SK-N-SH (cell line): ENCODE results near the gene TBC1D16. TPM values are rescaled to one million over a fixed set of nuclear protein-coding genes. Genes with fewer than 3 reads are reported as not detected.

Source experiments
- CTCF ChIA-PET: fragments of 300-600, 350-600 bp; formaldehyde crosslinking; extraction: SDS; loops from one replicate; lab custom pipeline; 2021; lab: Yijun Ruan, JAX
- POLR2A ChIA-PET: fragments of 350-600 bp; sonication (Branson Sonifier 250); formaldehyde crosslinking; extraction: SDS; loops from one replicate; lab custom pipeline; 2020; ENCODE audit warnings: antibody characterized with exemption, inconsistent platforms; lab: Yijun Ruan, JAX
- DNase-seq: peaks from one replicate; pipeline ENCODE4 v3.0.0; 2012
- H2AFZ ChIP-seq: fragments of 200-600 bp; sonication (generic); 2 replicates; pipeline ENCODE4 v1.8.1; 2016; ENCODE audit warnings: antibody characterized with exemption, mild to moderate bottlenecking, low read depth
- H3F3A ChIP-seq: fragments of 200-600 bp; sonication (generic); replicated peaks from 2 replicates; pipeline ENCODE3; 2016; ENCODE audit warnings: antibody characterized with exemption, mild to moderate bottlenecking; ENCODE audit not compliant: insufficient read depth
- H3K27ac ChIP-seq, 2 experiments: fragments of 200-500 bp in 1 of 2; fragments of 200-600 bp in 1 of 2; sonication (Bioruptor generic) in 1 of 2; sonication (generic), shearing (Covaris generic) in 1 of 2; 2 replicates each; pipeline versions ENCODE4 v1.5.1 to v1.6.1; 2014 to 2016; ENCODE audit warnings: low read depth in 2 of 2, inconsistent platforms in 1 of 2, low read length in 1 of 2, mild to moderate bottlenecking in 1 of 2, mixed read lengths in 1 of 2
- H3K27me3 ChIP-seq: fragments of 200-600 bp; sonication (generic), shearing (Covaris generic); 2 replicates; pipeline ENCODE4 v1.6.1; 2016; ENCODE audit warnings: mixed run types; ENCODE audit not compliant: insufficient read depth
- H3K36me3 ChIP-seq, 2 experiments: fragments of 200-500 bp in 1 of 2; fragments of 200-600 bp in 1 of 2; sonication (Bioruptor generic) in 1 of 2; sonication (generic) in 1 of 2; replicated peaks in 1 of 2; 2 replicates each; pipeline versions ENCODE3 to v1.5.1; 2014 to 2016; ENCODE audit warnings: low read length in 1 of 2, mild to moderate bottlenecking in 1 of 2; ENCODE audit not compliant: insufficient read depth in 2 of 2, control insufficient read depth in 1 of 2
- H3K4me1 ChIP-seq, 2 experiments: fragments of 200-500 bp in 1 of 2; fragments of 200-600 bp in 1 of 2; sonication (Bioruptor generic) in 1 of 2; sonication (generic), shearing (Covaris generic) in 1 of 2; 2 replicates each; pipeline versions ENCODE4 v1.5.1 to v1.6.1; 2014 to 2016; ENCODE audit warnings: low read depth in 1 of 2, low read length in 1 of 2, mixed run types in 1 of 2; ENCODE audit not compliant: insufficient read depth in 2 of 2, control insufficient read depth in 1 of 2
- H3K4me2 ChIP-seq: fragments of 200-600 bp; sonication (generic), shearing (Covaris generic); 2 replicates; pipeline ENCODE4 v1.6.1; 2017; ENCODE audit warnings: mixed run types
- H3K4me3 ChIP-seq, 2 experiments: fragments of 200-500 bp in 1 of 2; fragments of 200-600 bp in 1 of 2; sonication (Bioruptor generic) in 1 of 2; sonication (generic), shearing (Covaris generic) in 1 of 2; 2 replicates each; pipeline versions ENCODE4 v1.5.1 to v1.8.1; 2014 to 2016; ENCODE audit warnings: low read depth in 2 of 2, inconsistent platforms in 1 of 2, low read length in 1 of 2, mild to moderate bottlenecking in 1 of 2, mixed read lengths in 1 of 2, moderate library complexity in 1 of 2
- H3K79me2 ChIP-seq: fragments of 200-600 bp; sonication (generic); 2 replicates; pipeline ENCODE4 v1.8.1; 2017; ENCODE audit warnings: mild to moderate bottlenecking; ENCODE audit not compliant: insufficient read depth
- H3K9ac ChIP-seq: fragments of 200-600 bp; sonication (generic); 2 replicates; pipeline ENCODE4 v1.6.1; 2017; ENCODE audit warnings: mixed run types
- H3K9me2 ChIP-seq: fragments of 200-600 bp; sonication (generic); 2 replicates; pipeline ENCODE4 v1.6.1; 2017; ENCODE audit warnings: mixed run types
- H3K9me3 ChIP-seq: fragments of 200-600 bp; sonication (generic); 2 replicates; pipeline ENCODE4 v1.6.1; 2017; ENCODE audit warnings: mixed run types, mild to moderate bottlenecking, moderate library complexity
- H4K20me1 ChIP-seq: fragments of 200-600 bp; sonication (generic); 2 replicates; pipeline ENCODE4 v1.6.1; 2017; ENCODE audit warnings: mild to moderate bottlenecking, mixed run types; ENCODE audit not compliant: insufficient read depth
- CHD2 ChIP-seq: fragments of 150-350 bp; IDR thresholded peaks from 2 replicates; pipeline ENCODE4 v1.6.1; 2018; ENCODE audit warnings: low read length; ENCODE audit not compliant: partially characterized antibody
- EP300 ChIP-seq, 2 experiments: IDR thresholded peaks; 2 replicates each; pipeline versions ENCODE4 v1.4.0 to v1.6.1; 2012; ENCODE audit warnings: borderline replicate concordance in 1 of 2, low read depth in 1 of 2, low read length in 1 of 2
- EZH2phosphoT487 ChIP-seq: fragments of 200-600 bp; sonication (generic); IDR thresholded peaks from 2 replicates; pipeline ENCODE4 v1.6.1; 2017; ENCODE audit warnings: low read depth, mixed run types, mild to moderate bottlenecking, antibody characterized with exemption, moderate library complexity, borderline replicate concordance
- GATA2 ChIP-seq: sonication (generic); formaldehyde crosslinking; IDR thresholded peaks from 2 replicates; pipeline ENCODE4 v1.5.0; 2020; ENCODE audit warnings: mild to moderate bottlenecking, missing genetic modification reagents
- MEF2A ChIP-seq: IDR thresholded peaks from 2 replicates; pipeline ENCODE4 v1.4.0; 2012; ENCODE audit warnings: low read depth, borderline replicate concordance
- NFIC ChIP-seq: IDR thresholded peaks from 2 replicates; pipeline ENCODE4 v1.4.0; 2012; ENCODE audit warnings: borderline replicate concordance
- NRF1 ChIP-seq: IDR thresholded peaks from 2 replicates; pipeline ENCODE4 v1.6.1; 2012; ENCODE audit warnings: low read depth, mild to moderate bottlenecking, low read length
- POLR2AphosphoS5 ChIP-seq: IDR thresholded peaks from 2 replicates; pipeline ENCODE4 v1.6.1; 2012; ENCODE audit warnings: low read depth, low read length
- RFX5 ChIP-seq: IDR thresholded peaks from 2 replicates; pipeline ENCODE4 v1.6.1; 2012; ENCODE audit warnings: mild to moderate bottlenecking, improper control_type of control experiment, low read length
- RXRA ChIP-seq: IDR thresholded peaks from 2 replicates; pipeline ENCODE4 v1.4.0; 2012; ENCODE audit warnings: low read depth, mild to moderate bottlenecking, borderline replicate concordance
- SIN3A ChIP-seq: IDR thresholded peaks from 2 replicates; pipeline ENCODE4 v1.6.1; 2012; ENCODE audit warnings: low read depth, mild to moderate bottlenecking, low read length, moderate library complexity, borderline replicate concordance
- SMC3 ChIP-seq: IDR thresholded peaks from 2 replicates; pipeline ENCODE4 v1.6.1; 2012; ENCODE audit warnings: low read depth, low read length, improper control_type of control experiment
- TCF12 ChIP-seq: IDR thresholded peaks from 2 replicates; pipeline ENCODE4 v1.4.0; 2012
- TEAD4 ChIP-seq: IDR thresholded peaks from 2 replicates; pipeline ENCODE4 v1.4.0; 2012; ENCODE audit warnings: mild to moderate bottlenecking, borderline replicate concordance; ENCODE audit not compliant: insufficient read depth
- YY1 ChIP-seq: IDR thresholded peaks from 2 replicates; pipeline ENCODE4 v1.4.0; 2012; ENCODE audit warnings: low read depth, mild to moderate bottlenecking
- WGBS: methylation state at CpG from one replicate; pipeline ENCODE4 v1.1.6; 2017; ENCODE audit warnings: low lambda C conversion rate; 5-methylcytosine and 5-hydroxymethylcytosine counted together
- polyA plus RNA-seq, 3 experiments: library from polyadenylated mRNA; depleted of rRNA; stranded (reverse); fragments of >200 nt; gene quantifications; 2 replicates each; pipeline ENCODE4 v1.2.3, GENCODE V29; 2012
- TF ChIP-seq, protein P1 (sequence below): IDR thresholded peaks from 2 replicates; pipeline ENCODE4 v1.4.0; 2012; ENCODE audit warnings: low read depth
- TF ChIP-seq, protein P2 (sequence below): IDR thresholded peaks from 2 replicates; pipeline ENCODE4 v1.4.0; 2012; ENCODE audit warnings: low read depth, borderline replicate concordance
- TF ChIP-seq, protein P3 (sequence below): IDR thresholded peaks from 2 replicates; pipeline ENCODE4 v1.4.0; 2012; ENCODE audit warnings: low read depth, borderline replicate concordance

The TBC1D16 gene
- polyA plus RNA-seq, 1 of the 3 experiments (the other 2 are of a cell fraction): 14.5 TPM

DNA sequence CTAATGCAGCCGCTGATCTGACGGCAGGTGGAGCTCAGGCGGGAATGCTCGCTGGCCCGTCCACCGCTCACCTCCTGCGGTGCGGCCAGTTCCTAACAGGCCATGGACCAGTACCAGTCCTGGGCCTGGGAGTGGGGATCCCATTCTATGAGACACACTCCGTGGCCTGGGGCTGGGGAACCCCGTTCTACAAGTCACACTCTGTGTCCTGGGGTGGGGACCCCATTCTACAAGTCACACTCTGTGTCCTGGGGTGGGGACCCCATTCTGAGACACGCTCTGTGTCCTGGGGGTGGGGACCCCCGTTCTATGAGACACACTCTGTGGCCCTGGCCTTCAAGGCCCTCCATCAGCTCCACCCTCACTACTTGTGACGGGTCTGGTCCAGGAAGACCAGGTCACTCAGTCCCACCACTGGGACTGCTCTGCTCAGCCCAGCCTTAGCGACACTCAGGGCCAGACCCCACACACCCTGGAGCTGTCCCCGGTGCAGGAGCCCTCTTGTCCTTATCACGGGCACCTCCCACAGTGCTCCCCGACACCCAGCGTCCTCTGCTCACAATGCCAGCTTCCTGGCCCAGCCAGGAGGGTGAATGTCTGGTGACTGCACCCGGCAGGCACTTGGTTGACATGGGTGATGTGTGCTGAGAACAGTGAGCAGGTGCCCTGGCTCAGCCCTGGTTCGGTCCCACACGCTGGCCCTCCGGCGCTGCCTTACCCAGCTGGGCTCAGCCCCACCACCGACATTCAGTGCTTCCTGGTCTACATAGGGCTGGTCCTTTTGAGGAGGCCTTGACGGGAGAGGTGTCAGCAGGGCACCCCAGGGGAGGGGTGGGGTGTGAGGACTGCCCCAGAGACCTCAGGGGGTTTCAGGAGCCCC, 89.1 kb downstream of the TBC1D16 start:
- Histone ChIP-seq H3K27me3 (no peaks in the 10 kb centered on the region), H3F3A (no peaks in the 10 kb centered on the region), H3K4me2 (no peak overlapping the region), H4K20me1 (no peaks in the 10 kb centered on the region), H3K4me3 (no peak overlapping the region), H2AFZ (no peak overlapping the region), H3K9me2 (no peaks in the 10 kb centered on the region), H3K27ac (no peak overlapping the region), H3K36me3 (peaks cover 0 to 79% of the 10 kb centered on the region in 2 experiments), H3K79me2 (no peaks in the 10 kb centered on the region), H3K4me1 (peaks cover 0 to 3% of the 10 kb centered on the region in 2 experiments; a peak in 2 of 4 replicates), H3K9ac (no peak overlapping the region), H3K9me3 (no peaks in the 10 kb centered on the region)
- CTCF ChIA-PET: interaction anchor here (0.7 to 1.3 kb wide), 4 partner anchors 24 to 201 kb away, joined by 3 to 4 read pairs (median 3); no protein-coding TSS in a partner anchor
- 93% methylated on average over 23 of the region's 25 CpGs for WGBS
- DNase-seq: peak; percentile 39
- POLR2A ChIA-PET: no interaction called here
- TF ChIP-seq, protein P1, sequence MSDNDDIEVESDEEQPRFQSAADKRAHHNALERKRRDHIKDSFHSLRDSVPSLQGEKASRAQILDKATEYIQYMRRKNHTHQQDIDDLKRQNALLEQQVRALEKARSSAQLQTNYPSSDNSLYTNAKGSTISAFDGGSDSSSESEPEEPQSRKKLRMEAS: no peak
- TF ChIP-seq MEF2A: no peak
- TF ChIP-seq YY1: no peak
- TF ChIP-seq NFIC: no peak
- TF ChIP-seq, protein P2, sequence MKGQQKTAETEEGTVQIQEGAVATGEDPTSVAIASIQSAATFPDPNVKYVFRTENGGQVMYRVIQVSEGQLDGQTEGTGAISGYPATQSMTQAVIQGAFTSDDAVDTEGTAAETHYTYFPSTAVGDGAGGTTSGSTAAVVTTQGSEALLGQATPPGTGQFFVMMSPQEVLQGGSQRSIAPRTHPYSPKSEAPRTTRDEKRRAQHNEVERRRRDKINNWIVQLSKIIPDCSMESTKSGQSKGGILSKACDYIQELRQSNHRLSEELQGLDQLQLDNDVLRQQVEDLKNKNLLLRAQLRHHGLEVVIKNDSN: no peak
- TF ChIP-seq TCF12: no peak
- TF ChIP-seq TEAD4: no peak
- no peak for TF ChIP-seq POLR2AphosphoS5
- no peak for TF ChIP-seq GATA2 (CRISPR knock-in tag)
- TF ChIP-seq SMC3: no peak
- TF ChIP-seq EP300 (IDR thresholded peaks at IDR 0.05; ENCODE audit: borderline replicate concordance in 1 of 2, low read depth in 1 of 2, low read length in 1 of 2): no peak
- TF ChIP-seq, protein P3, sequence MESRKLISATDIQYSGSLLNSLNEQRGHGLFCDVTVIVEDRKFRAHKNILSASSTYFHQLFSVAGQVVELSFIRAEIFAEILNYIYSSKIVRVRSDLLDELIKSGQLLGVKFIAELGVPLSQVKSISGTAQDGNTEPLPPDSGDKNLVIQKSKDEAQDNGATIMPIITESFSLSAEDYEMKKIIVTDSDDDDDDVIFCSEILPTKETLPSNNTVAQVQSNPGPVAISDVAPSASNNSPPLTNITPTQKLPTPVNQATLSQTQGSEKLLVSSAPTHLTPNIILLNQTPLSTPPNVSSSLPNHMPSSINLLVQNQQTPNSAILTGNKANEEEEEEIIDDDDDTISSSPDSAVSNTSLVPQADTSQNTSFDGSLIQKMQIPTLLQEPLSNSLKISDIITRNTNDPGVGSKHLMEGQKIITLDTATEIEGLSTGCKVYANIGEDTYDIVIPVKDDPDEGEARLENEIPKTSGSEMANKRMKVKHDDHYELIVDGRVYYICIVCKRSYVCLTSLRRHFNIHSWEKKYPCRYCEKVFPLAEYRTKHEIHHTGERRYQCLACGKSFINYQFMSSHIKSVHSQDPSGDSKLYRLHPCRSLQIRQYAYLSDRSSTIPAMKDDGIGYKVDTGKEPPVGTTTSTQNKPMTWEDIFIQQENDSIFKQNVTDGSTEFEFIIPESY: no peak
- no peak for TF ChIP-seq CHD2
- no peak for TF ChIP-seq SIN3A
- no peak for TF ChIP-seq RXRA
- no peak for TF ChIP-seq RFX5
- no peak for TF ChIP-seq EZH2phosphoT487
- no peak for TF ChIP-seq NRF1
